Measurements from ENCODE around the gene CGB2. TPM values are rescaled to one million over a fixed set of nuclear protein-coding genes. Genes with fewer than 3 reads are reported as not detected.

Gene CGB2
- total RNA-seq, 1 donor from 2014 or later, result not detected

Small RNAs within 50 kb of the gene (small RNA-seq; reads per million reads assigned to genes)
- gene MIR6798 (ENCODE audit: low replicate concordance) (not detected), gene RN7SL708P (ENCODE audit: low replicate concordance) (not detected)

Other genes with a start within 250 kb of the CGB2 start
- gene BCAT2, start 220.9 kb upstream of the CGB2 start, total RNA-seq, result 7.1 TPM
- gene HSD17B14, start 195.4 kb upstream of the CGB2 start, total RNA-seq, result 1.7 TPM
- 2.0 TPM for gene PLEKHA4, start 163.3 kb upstream of the CGB2 start, total RNA-seq
- 23.1 TPM for gene PPP1R15A, start 159.5 kb upstream of the CGB2 start, total RNA-seq
- not detected for gene TULP2, start 133.1 kb upstream of the CGB2 start, total RNA-seq
- 45.5 TPM for gene NUCB1, start 131.6 kb upstream of the CGB2 start, total RNA-seq
- gene DHDH, start 98.2 kb upstream of the CGB2 start, total RNA-seq, result 0.49 TPM
- gene BAX, start 77.0 kb upstream of the CGB2 start, total RNA-seq, result 15.2 TPM
- gene FTL, start 66.6 kb upstream of the CGB2 start, total RNA-seq, result 634 TPM
- gene GYS1, start 38.6 kb upstream of the CGB2 start, total RNA-seq, result 13.8 TPM
- gene RUVBL2, start 38.0 kb upstream of the CGB2 start, total RNA-seq, result 60.5 TPM
- gene LHB, start 14.8 kb upstream of the CGB2 start, total RNA-seq, result not detected
- not detected for gene CGB3, start 7.6 kb upstream of the CGB2 start, total RNA-seq
- gene CGB1, start 5.0 kb downstream of the CGB2 start, total RNA-seq, result not detected
- gene CGB5, start 12.0 kb downstream of the CGB2 start, total RNA-seq, result not detected
- not detected for gene CGB8, start 17.2 kb downstream of the CGB2 start, total RNA-seq
- not detected for gene CGB7, start 25.9 kb downstream of the CGB2 start, total RNA-seq
- not detected for gene NTF4, start 32.9 kb downstream of the CGB2 start, total RNA-seq
- gene KCNA7, start 40.8 kb downstream of the CGB2 start, total RNA-seq, result not detected
- 110 TPM for gene SNRNP70, start 53.6 kb downstream of the CGB2 start, total RNA-seq
- gene LIN7B, start 82.5 kb downstream of the CGB2 start, total RNA-seq, result 19.7 TPM
- 0.25 TPM for gene C19orf73, start 87.3 kb downstream of the CGB2 start, total RNA-seq
- gene PPFIA3, start 87.7 kb downstream of the CGB2 start, total RNA-seq, result 33.9 TPM
- 0.25 TPM for gene HRC, start 123.5 kb downstream of the CGB2 start, total RNA-seq
- gene TRPM4, start 125.9 kb downstream of the CGB2 start, total RNA-seq, result 4.2 TPM

Data from temporal lobe (tissue), 2 donors.